ENCODE data around the gene SRSF3.
"Not testable (repeated sequence)": the region's sequence is repeated elsewhere in the genome, so short reads cannot be mapped to it uniquely, and the experiment has no call there.

GRCh38 chr6:36589025-36589400 lies 5.1 kb upstream of the SRSF3 start:
- TF ChIP-seq CTCF (IDR thresholded peaks at IDR 0.05; ENCODE audit: insufficient read depth, low read length, poor library complexity, severe bottlenecking); EZH2phosphoT487 (conservative IDR thresholded peaks at IDR 0.05; ENCODE audit: low read length): not testable (repeated sequence)

Data from SU-DHL-6 (cell line).